ENCODE measurements around the gene U2AF1L4. TPM values are rescaled to one million over a fixed set of nuclear protein-coding genes. Genes with fewer than 3 reads are reported as not detected.

The U2AF1L4 gene
- total RNA-seq, 1 experiment from 2014 or later: 24.6 TPM

DNA sequence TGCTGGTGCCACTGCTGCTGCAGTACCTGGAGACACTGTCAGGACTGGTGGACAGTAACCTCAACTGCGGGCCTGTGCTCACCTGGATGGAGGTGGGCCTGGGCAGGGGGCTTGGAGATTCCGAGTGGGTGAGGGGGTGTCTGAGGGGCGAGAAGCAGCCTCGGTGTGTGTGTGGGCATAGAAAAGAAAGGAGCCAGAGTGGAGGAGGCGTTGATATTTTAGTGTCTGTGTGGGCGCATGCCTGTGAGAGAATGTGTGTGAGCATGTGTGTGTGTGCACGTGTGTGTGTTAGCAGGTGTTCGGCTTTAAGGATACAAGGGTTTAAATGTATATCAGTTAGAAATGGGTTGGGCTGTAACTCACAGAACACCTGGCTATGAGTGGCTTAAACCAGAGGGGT lies 33.8 kb upstream of the U2AF1L4 start:
- Histone ChIP-seq H3K4me3 (ENCODE audit: low read depth, low read length) (no peak overlapping the region), H3K9me3 (no peaks in the 10 kb centered on the region), H3K27me3 (replicated peaks; ENCODE audit: control insufficient read depth, insufficient read depth, low read length) (no peaks in the 10 kb centered on the region), H3K4me1 (no peaks in the 10 kb centered on the region), H3K36me3 (ENCODE audit: control insufficient read depth, insufficient read depth, low read length) (no peaks in the 10 kb centered on the region; the same call in 1 of the 2 replicates)
- Mint-ChIP-seq H3K27me3 (ENCODE audit: insufficient read depth, unreplicated experiment) (peaks cover 3% of the 10 kb centered on the region), H3K9me3 (ENCODE audit: unreplicated experiment) (no peaks in the 10 kb centered on the region), H3K27ac (ENCODE audit: unreplicated experiment) (no peak overlapping the region), H3K36me3 (ENCODE audit: insufficient read depth, unreplicated experiment) (peaks cover 18% of the 10 kb centered on the region), H3K4me1 (ENCODE audit: low read depth, unreplicated experiment) (peaks cover 17% of the 10 kb centered on the region), H3K4me3 (ENCODE audit: unreplicated experiment) (no peak overlapping the region)
- no TSS peak for BruUV-seq (replicated peaks)
- ChIA-PET CTCF (no interaction called here), POLR2A (no interaction called here)
- intact Hi-C loops (cut with micrococcal nuclease; ENCODE audit: unreplicated experiment): no loop called here
- TF ChIP-seq, protein P1, sequence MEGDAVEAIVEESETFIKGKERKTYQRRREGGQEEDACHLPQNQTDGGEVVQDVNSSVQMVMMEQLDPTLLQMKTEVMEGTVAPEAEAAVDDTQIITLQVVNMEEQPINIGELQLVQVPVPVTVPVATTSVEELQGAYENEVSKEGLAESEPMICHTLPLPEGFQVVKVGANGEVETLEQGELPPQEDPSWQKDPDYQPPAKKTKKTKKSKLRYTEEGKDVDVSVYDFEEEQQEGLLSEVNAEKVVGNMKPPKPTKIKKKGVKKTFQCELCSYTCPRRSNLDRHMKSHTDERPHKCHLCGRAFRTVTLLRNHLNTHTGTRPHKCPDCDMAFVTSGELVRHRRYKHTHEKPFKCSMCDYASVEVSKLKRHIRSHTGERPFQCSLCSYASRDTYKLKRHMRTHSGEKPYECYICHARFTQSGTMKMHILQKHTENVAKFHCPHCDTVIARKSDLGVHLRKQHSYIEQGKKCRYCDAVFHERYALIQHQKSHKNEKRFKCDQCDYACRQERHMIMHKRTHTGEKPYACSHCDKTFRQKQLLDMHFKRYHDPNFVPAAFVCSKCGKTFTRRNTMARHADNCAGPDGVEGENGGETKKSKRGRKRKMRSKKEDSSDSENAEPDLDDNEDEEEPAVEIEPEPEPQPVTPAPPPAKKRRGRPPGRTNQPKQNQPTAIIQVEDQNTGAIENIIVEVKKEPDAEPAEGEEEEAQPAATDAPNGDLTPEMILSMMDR (IDR thresholded peaks at IDR 0.05; ENCODE audit: insufficient read depth in 1 of 2, low read depth in 1 of 2, low read length in 1 of 2, severe bottlenecking in 1 of 2, unreplicated experiment in 1 of 2): no peak
- DNase-seq: no peak

DNA sequence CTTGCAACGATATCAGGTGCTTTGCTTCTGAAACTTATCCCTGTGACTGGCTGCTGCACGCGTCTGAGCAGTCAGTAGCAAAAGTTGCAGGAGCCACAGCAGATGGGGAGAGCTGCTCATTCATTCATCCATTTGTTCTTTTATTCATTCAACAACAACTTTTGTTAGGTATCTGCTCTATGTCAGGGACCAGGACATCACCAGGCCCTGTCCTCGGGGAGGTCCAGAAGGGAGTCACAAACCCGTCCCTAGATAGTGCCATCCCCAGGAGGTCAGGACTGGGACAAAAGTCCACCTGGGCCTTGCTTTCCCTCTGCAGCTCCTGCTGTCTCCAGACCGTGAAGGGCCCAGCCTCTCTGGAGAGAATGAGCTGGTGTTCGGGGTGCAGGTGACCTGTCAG lies 32.7 kb upstream of the U2AF1L4 start:
- TF ChIP-seq, protein P1 (IDR thresholded peaks at IDR 0.05; ENCODE audit: insufficient read depth in 1 of 2, low read depth in 1 of 2, low read length in 1 of 2, severe bottlenecking in 1 of 2, unreplicated experiment in 1 of 2): no peak
- no peaks in the 10 kb centered on the region for H3K27me3 ChIP-seq (replicated peaks; ENCODE audit: control insufficient read depth, insufficient read depth, low read length)
- intact Hi-C loops (cut with micrococcal nuclease; ENCODE audit: unreplicated experiment): no loop called here
- peaks cover 3% of the 10 kb centered on the region for H3K27me3 Mint-ChIP-seq (ENCODE audit: insufficient read depth, unreplicated experiment)
- DNase-seq: no peak
- H3K4me1 ChIP-seq: no peaks in the 10 kb centered on the region
- no TSS peak for BruUV-seq (replicated peaks)
- H3K9me3 Mint-ChIP-seq (ENCODE audit: unreplicated experiment): no peaks in the 10 kb centered on the region
- CTCF ChIA-PET: no interaction called here
- H3K4me3 ChIP-seq (ENCODE audit: low read depth, low read length): no peak overlapping the region
- H3K4me3 Mint-ChIP-seq (ENCODE audit: unreplicated experiment): peak overlapping the region; percentile 3
- POLR2A ChIA-PET: no interaction called here
- H3K9me3 ChIP-seq: no peaks in the 10 kb centered on the region
- H3K36me3 Mint-ChIP-seq (ENCODE audit: insufficient read depth, unreplicated experiment): peaks cover 18% of the 10 kb centered on the region
- H3K4me1 Mint-ChIP-seq (ENCODE audit: low read depth, unreplicated experiment): peaks cover 12% of the 10 kb centered on the region
- H3K27ac Mint-ChIP-seq (ENCODE audit: unreplicated experiment): no peak overlapping the region
- no peaks in the 10 kb centered on the region; the same call in 1 of the 2 replicates for H3K36me3 ChIP-seq (ENCODE audit: control insufficient read depth, insufficient read depth, low read length)

DNA sequence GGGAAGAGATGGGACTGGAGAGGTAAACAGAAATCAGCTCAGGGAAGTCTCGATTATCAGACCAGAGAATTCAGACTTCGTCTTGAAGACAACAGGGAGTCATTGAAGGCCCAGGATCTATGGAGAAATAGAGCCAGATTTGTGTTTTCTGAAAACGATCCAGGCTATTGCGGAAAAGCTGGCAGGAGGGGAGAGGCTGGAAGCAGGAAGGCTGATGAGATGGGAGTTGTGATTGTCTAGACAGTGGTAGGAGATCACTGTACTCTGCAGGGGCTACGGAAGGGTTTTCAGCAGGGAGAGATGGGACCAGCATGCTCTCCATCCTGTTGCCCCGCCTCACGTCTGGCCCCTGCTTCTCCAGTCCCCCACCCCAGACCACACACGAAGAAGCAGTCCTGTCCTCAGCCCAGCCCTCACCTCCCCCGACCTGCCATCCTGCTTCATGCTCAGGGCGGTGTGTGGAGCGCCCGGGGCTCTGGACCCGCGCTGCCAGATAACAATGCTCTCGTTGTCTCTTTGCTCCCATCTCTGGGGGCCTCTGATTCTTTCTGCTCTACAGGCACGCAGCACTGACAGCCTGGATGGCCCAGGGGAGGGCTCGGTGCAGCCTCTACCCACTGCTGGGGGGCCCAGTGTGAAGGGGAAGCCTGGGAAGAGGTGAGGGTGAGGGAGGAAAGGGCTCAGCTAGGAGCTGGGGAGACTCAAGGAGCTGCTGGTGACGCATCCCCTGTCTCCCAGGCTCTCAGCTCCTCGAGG lies 32.0 kb upstream of the U2AF1L4 start:
- Mint-ChIP-seq H3K27me3 (ENCODE audit: insufficient read depth, unreplicated experiment) (peaks cover 3% of the 10 kb centered on the region), H3K36me3 (ENCODE audit: insufficient read depth, unreplicated experiment) (peaks cover 18% of the 10 kb centered on the region), H3K4me1 (ENCODE audit: low read depth, unreplicated experiment) (peaks cover 11% of the 10 kb centered on the region), H3K27ac (ENCODE audit: unreplicated experiment) (no peak overlapping the region), H3K4me3 (ENCODE audit: unreplicated experiment) (peak overlapping the region; percentile 3), H3K9me3 (ENCODE audit: unreplicated experiment) (no peaks in the 10 kb centered on the region)
- Histone ChIP-seq H3K4me3 (ENCODE audit: low read depth, low read length) (no peak overlapping the region), H3K27me3 (replicated peaks; ENCODE audit: control insufficient read depth, insufficient read depth, low read length) (no peaks in the 10 kb centered on the region), H3K4me1 (no peaks in the 10 kb centered on the region), H3K36me3 (ENCODE audit: control insufficient read depth, insufficient read depth, low read length) (no peaks in the 10 kb centered on the region; the same call in 1 of the 2 replicates), H3K9me3 (no peaks in the 10 kb centered on the region)
- DNase-seq: peak in 1 of 2 experiments; percentile 26
- ChIA-PET CTCF (interaction anchor here (0.6 kb wide), 1 partner anchor 7 kb away, joined by 3 read pairs; no protein-coding TSS in a partner anchor), POLR2A (no interaction called here)
- intact Hi-C loops (cut with micrococcal nuclease; ENCODE audit: unreplicated experiment): no loop called here
- TF ChIP-seq, protein P1 (IDR thresholded peaks at IDR 0.05; ENCODE audit: insufficient read depth in 1 of 2, low read depth in 1 of 2, low read length in 1 of 2, severe bottlenecking in 1 of 2, unreplicated experiment in 1 of 2): no peak
- no TSS peak for BruUV-seq (replicated peaks)

Measured in Caco-2 (cell line).